Colonic mucosa (tissue), 4 donors: ENCODE results near the gene EFCAB14. TPM values are rescaled to one million over a fixed set of nuclear protein-coding genes. Genes with fewer than 3 reads are reported as not detected.
"Not testable (repeated sequence)": the region's sequence is repeated elsewhere in the genome, so short reads cannot be mapped to it uniquely, and the experiment has no call there.

ENCODE experiments used
- DNase-seq: peaks from one replicate; pipeline ENCODE4 v3.0.0-alpha.2; 2020
- H3K27ac ChIP-seq: fragments of 200-600 bp; one replicate; pipeline ENCODE4 v1.8.0; 2021
- H3K27me3 ChIP-seq: fragments of 200-600 bp; one replicate; pipeline ENCODE4 v1.8.0; 2021
- H3K36me3 ChIP-seq: fragments of 200-600 bp; one replicate; pipeline ENCODE4 v1.8.0; 2021
- H3K4me1 ChIP-seq: fragments of 200-600 bp; one replicate; pipeline ENCODE4 v1.8.0; 2021; ENCODE audit warnings: mild to moderate bottlenecking
- H3K4me3 ChIP-seq: fragments of 200-600 bp; one replicate; pipeline ENCODE4 v1.8.0; 2021
- H3K9ac ChIP-seq, 2 donors: one replicate each; pipeline ENCODE4 v1.7.0; 2013; ENCODE audit warnings: control low read depth in 2 of 2, low read depth in 2 of 2, low read length in 2 of 2
- H3K9me3 ChIP-seq: fragments of 200-600 bp; one replicate; pipeline ENCODE4 v1.8.0; 2021
- CTCF ChIP-seq: fragments of 200-600 bp; IDR thresholded peaks from one replicate; pipeline ENCODE4 v1.8.0; 2022; ENCODE audit warnings: antibody characterized with exemption, mild to moderate bottlenecking
- intact Hi-C: fragments of 100-400 bp; cut with DNase I; formaldehyde crosslinking; loops from one replicate; pipeline ENCODE4 v1.14.1; 2022
- total RNA-seq, 2 donors: library from RNA; stranded (reverse); fragmentation: NEBNext Ultra II Directional in 1 of 2; extraction: Animal tissue kit (Norgen Biotek cat#: 25700) in 1 of 2; gene quantifications; one replicate each; pipeline ENCODE4 v1.2.1, GENCODE V29; 2021
- donor health status: healthy.
- donor health status: DM: no; HTN: no; CAD: no.
- donor health status: DM: no; HTN: no; CAD: no.

Gene EFCAB14
- total RNA-seq, 2 donors from 2014 or later: 87.4 to 114 TPM

- peaks cover 5% of the 10 kb centered on the region for H3K36me3 ChIP-seq
- no peak for TF ChIP-seq CTCF
- H3K9me3 ChIP-seq: no peaks in the 10 kb centered on the region
- no peak overlapping the region for H3K4me3 ChIP-seq
- intact Hi-C loops: no loop called here
- DNase-seq: no peak
- H3K4me1 ChIP-seq: peaks cover 11% of the 10 kb centered on the region
- H3K9ac ChIP-seq: no peak overlapping the region
- H3K27ac ChIP-seq: no peak overlapping the region
- no peaks in the 10 kb centered on the region for H3K27me3 ChIP-seq
Measured at GRCh38 chr1:46665983-46666382, 52.9 kb downstream of the EFCAB14 start.

- H3K9me3 ChIP-seq, H3K9ac ChIP-seq, H3K36me3 ChIP-seq, intact Hi-C loops, H3K27me3 ChIP-seq, DNase-seq, H3K4me3 ChIP-seq, H3K27ac ChIP-seq: not testable (repeated sequence)
- peaks cover 11% of the 10 kb centered on the region for H3K4me1 ChIP-seq
Measured at GRCh38 chr1:46662919-46663318, 56.0 kb downstream of the EFCAB14 start.

- intact Hi-C loops, H3K9me3 ChIP-seq, H3K4me1 ChIP-seq, H3K27me3 ChIP-seq, H3K27ac ChIP-seq, DNase-seq, H3K36me3 ChIP-seq, H3K4me3 ChIP-seq, H3K9ac ChIP-seq: not testable (repeated sequence)
Measured at GRCh38 chr1:46660116-46660515, 58.8 kb downstream of the EFCAB14 start.

- H3K36me3 ChIP-seq: no peaks in the 10 kb centered on the region
- no peak for DNase-seq
- no peak overlapping the region for H3K4me3 ChIP-seq
- peaks cover 4% of the 10 kb centered on the region for H3K4me1 ChIP-seq
- no peak for TF ChIP-seq CTCF
- no peaks in the 10 kb centered on the region for H3K27me3 ChIP-seq
- H3K9ac ChIP-seq: no peak overlapping the region
- H3K9me3 ChIP-seq: no peaks in the 10 kb centered on the region
- intact Hi-C loops: no loop called here
- H3K27ac ChIP-seq: no peak overlapping the region
Measured at GRCh38 chr1:46659307-46659870, 59.5 kb downstream of the EFCAB14 start.

GRCh38 chr1:46657775-46658174, 61.1 kb downstream of the EFCAB14 start:
- intact Hi-C loops: no loop called here
- H3K4me3 ChIP-seq: no peak overlapping the region
- peaks cover 4% of the 10 kb centered on the region for H3K4me1 ChIP-seq
- DNase-seq: no peak
- H3K36me3 ChIP-seq: no peaks in the 10 kb centered on the region
- H3K9ac ChIP-seq: no peak overlapping the region
- H3K27me3 ChIP-seq: no peaks in the 10 kb centered on the region
- no peak for TF ChIP-seq CTCF
- H3K27ac ChIP-seq: no peak overlapping the region
- H3K9me3 ChIP-seq: no peaks in the 10 kb centered on the region

GRCh38 chr1:46656643-46657042, 62.3 kb downstream of the EFCAB14 start:
- H3K9ac ChIP-seq: no peak overlapping the region
- no peak overlapping the region for H3K27ac ChIP-seq
- no peak for TF ChIP-seq CTCF
- no peak for DNase-seq
- H3K4me1 ChIP-seq: no peaks in the 10 kb centered on the region
- H3K4me3 ChIP-seq: no peak overlapping the region
- H3K27me3 ChIP-seq: no peaks in the 10 kb centered on the region
- no peaks in the 10 kb centered on the region for H3K9me3 ChIP-seq
- H3K36me3 ChIP-seq: no peaks in the 10 kb centered on the region
- intact Hi-C loops: no loop called here
